ENCODE measurements around the gene RNF151.
"Not testable (repeated sequence)": the region's sequence is repeated elsewhere in the genome, so short reads cannot be mapped to it uniquely, and the experiment has no call there.

The RNF151 gene

DNA sequence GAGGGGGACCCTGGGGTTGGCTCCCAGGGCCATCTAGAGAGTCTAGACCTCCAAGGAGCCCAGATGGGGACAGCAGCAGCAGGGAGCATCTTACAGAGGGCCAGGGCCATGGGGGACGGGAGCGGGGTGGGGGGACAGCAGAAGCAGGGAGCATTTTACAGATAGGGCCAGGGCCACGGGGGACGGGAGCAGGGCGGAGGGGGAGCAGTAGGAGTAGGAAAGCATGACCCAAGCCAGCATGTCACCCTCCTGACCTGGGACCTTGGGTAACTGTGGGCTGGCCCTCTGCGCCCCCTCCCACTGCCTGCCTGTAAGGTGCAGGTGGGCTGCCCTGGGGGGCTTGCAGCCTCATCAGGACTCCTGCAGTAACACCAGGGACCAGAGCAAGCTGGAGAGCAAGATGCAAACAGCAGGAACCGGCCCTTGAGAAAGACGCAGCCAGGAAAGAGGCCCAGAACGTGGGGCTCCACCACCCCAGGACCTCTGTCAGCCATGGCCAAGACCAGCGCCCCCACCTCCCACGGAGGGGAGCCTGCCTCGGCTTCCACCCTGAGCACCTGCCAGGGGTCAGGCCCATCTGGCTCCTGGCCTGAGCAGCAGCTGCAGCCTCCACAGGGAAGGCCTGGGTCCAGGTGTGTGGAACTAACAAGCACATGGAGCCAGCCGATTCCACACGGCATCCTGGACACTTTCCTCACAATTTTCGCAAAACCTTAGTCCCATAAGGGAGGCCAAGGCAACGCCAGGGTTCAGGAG, 40.6 kb downstream of the RNF151 start:
- DNase-seq (ENCODE audit: low read depth, low spot score): no peak

DNA sequence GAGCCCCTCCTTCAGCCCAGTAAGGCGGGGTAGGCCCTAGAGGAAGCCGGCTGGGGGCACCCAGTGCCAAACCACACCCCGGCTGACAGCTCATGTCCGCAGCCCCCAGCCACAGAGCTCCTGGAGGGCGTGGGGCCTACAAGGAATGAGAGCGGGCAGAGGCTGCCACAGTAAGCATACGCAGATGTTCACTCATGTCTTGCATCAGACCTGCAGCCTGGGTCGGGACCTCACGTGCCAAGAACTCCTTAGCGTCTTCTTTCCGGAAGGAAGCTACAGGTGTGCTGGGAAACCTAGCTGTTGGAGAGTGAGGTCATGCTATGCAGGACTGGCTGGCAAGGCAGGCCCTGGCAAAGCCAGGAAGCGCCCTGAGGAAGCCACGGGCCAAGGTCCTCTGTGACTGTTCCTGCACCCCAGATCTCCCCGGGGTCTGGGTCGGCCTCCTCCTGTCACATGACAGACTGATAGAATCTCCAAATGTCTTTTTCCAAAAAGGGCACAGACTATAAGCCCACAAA, 41.4 kb downstream of the RNF151 start:
- DNase-seq (ENCODE audit: low read depth, low spot score): no peak

DNA sequence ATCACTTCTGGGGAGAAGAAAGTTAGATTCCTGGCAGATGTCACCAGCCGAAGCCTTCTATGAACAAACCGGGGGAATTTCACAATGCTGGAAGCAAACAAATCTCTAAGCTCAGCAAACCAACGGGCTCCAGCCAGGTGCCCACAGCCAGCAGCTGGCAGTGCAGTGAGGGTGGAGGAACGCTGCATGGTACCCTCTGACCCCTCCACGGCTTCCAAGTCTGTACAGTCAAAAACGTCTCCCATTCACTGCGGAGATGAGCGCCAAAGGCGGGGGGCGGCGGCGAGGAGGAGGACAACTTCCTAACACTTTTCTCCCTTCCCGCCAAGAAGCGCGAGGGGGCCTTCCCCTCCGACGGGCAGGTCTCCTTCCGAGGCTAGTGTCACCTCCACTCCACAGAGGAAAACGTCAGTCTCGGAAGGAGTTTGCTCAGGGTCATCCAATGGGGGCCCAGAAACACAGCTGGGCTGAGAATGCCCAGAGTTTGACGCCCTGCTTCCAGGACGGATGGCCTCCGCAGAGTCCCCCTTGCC, 42.0 kb downstream of the RNF151 start:
- no peak for DNase-seq (ENCODE audit: low read depth, low spot score)

DNA sequence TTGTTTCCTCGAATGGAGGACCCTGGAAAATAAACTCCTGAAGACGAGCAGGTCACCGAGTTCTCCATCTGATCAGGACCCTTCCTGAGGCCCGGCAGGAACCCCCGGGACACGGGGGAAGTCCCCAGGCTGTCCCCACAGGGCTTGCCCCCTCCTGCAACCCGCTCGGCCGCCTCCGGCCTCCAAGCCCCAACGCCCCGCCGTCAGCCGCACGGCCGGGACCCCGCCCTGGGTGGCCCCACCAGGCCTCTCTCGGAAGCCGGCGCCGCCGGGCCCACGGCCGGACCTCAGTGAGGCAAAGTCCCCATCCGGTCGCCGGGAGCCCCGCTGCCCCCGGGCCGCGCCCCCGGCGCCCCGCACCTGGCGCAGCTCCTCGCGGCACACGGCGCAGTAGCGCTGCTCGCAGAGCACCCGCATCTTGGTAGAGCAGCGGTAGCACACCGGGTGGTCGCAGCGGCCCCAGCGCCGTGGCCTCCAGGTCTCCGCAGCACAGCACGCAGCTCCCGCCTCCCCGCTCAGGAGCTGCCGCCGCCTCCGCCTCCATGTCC, 42.6 kb downstream of the RNF151 start:
- DNase-seq (ENCODE audit: low read depth, low spot score): no peak

DNA sequence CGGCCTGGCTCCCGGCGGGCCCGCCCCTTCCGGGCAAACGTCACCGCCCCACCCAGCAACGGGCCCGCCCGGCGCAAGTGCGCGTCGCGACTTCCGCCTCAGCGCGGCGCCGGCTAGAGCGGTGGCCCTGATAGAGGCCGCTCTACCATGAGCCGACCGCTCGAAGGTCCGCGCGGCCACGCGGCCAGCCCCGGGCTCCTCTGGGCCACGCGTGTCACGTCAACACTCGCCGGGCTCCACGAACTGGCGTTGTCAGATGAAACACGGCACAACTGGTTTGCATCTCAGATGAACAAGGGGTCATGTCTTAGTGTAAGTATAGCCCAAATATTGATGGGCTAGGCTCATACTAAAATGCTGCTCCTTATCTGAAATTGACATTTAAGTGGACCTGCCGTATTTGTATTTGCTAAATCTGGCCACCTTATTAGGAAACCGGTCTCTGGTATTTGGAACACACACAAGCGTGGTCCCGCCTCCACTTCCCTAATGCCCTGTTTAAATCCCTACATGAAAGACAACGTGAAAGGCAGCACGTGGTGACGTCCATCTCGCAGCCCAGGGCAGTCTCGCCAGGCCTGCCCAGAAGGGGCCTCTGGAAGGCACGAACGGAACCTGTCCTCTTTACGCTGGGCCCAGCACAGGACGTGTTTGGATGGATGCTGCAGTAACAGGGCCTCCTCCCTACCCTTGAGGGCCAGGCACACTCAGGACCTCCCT, 43.3 kb downstream of the RNF151 start, which contains the start of gene ZNF598:
Gene ZNF598 (minus strand): TSS at position 31 of the 720 bp plus-strand sequence.
- peak; percentile 59 for DNase-seq (ENCODE audit: low read depth, low spot score)

DNA sequence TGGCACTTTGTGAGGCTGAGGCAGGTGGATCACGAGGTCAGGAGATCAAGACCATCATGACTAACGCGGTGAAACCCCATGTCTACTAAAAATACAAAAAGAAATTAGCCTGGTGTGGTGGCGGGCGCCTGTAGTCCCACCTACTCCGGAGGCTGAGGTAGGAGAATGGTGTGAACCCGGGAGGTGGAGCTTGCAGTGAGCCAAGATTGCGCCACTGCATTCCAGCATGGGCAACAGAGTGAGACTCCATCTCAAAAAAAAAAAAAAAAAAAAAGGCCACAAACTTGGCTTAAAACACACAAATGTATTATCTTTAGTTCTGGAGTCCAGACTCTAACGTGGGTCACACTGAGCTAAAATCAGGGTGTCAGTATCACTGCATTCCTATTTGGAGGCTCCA, 45.1 kb downstream of the RNF151 start:
- DNase-seq (ENCODE audit: low read depth, low spot score): not testable (repeated sequence)

DNA sequence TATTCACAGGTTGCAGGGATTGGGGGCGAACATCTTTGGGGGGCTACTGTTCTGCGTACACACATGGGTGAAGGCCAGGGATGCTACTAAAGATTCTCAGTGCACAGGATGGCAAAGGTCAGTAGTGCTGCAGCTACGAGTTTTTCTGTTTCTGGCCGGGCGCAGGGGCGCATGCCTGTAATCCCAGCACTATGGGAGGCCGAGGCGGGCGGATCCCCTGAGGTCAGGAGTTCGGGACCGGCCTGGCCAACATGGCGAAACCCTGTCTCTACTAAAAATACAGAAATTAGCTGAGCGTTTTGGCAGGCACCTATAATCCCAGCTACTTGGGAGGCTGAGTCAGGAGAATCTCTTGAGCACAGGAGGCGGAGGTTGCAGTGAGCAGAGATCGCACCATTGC, 46.9 kb downstream of the RNF151 start:
- DNase-seq (ENCODE audit: low read depth, low spot score): no peak

DNA sequence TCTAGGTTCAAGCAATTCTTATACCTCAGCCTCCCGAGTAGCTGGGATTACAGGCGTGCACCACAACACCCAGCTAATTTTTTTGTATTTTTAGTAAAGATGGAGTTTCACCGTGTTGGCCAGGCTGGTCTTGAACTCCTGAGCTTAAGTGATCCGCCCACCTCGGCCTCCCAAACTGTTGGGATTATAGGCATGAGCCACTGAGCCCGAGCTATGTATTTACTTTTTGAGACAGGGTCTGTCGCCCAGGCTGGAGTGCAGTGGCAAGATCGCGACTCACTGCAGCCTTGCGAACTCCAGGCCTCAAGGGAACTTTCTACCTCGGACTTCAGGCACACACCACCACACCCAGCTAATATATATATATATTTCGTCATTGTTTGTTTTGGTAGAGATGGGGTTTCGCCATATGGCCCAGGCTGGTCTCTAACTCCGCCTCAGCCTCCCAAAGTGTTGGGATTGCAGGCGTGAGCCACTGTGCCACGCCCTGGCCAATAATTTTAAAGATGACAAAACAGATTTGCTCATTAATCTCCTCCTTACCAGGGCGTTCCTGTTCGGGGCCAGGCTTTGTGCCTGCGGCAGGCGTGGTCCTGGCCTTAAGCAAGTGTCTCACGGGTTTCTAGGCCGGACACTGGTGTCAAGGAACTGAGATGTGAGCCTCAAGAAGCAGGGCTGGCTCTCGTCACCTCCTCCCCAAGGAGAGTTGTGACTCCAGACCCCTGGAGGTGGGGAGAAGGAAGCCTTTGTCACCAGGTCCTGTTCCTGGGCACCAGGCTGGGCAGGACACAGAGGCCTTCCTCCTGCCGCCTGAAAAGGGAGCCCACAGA, 48.7 kb downstream of the RNF151 start:
- DNase-seq (ENCODE audit: low read depth, low spot score): no peak

DNA sequence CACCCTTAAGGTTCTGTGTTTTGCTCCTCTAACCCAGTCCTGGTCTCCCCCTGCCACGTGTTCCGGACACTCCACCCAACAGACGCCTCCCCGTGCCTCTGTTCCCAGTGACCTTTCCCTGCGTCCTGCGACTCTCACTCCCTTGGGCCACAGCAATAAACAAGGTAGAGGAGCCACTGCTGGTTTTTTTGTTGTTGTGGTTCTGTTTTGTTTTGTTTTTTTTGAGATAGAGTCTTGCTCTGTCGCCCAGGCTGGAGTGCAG, 49.2 kb downstream of the RNF151 start:
- no peak for DNase-seq (ENCODE audit: low read depth, low spot score)

DNA sequence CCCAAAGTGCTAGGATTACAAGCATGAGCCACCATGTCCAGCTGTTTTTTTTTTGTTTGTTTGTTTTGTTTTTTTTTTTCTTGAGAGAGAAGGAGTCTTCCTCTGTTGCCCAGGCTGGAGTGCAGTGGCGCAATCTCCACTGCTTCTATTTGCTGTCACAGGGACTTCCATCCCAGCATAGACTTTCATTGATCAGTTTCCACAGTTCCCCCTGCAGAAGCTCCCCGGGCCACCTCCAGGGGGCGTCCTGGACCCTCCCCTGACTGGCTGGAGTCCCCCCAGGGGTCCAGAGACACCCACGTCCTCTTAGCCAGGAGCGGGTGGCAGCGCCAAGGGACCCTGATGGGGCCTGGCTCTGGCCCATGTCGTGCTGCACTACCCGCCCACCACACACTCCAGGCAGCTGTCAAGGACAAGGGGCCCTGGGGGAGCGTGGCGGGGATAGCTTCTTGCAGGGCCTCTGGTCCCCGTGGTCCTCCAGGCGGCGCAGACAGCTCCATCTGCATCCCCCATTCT, 49.8 kb downstream of the RNF151 start:
- DNase-seq (ENCODE audit: low read depth, low spot score): no peak

Data from activated naive CD8-positive, alpha-beta T cell treated with anti-CD3 and anti-CD28 coated beads, Interleukin-2, amount 50 U/mL, for 16 hours (primary cell).